Keratinocyte (primary cell): ENCODE data around the gene WNT3.

Experiments
- CTCF ChIP-seq, 3 experiments: IDR thresholded peaks in 1 of 3; conservative IDR thresholded peaks in 1 of 3; optimal IDR thresholded peaks in 1 of 3; 2 replicates in 2 of 3; 3 replicates in 1 of 3; pipeline versions ENCODE3 to v1.5.1; 2011; ENCODE audit warnings: low read length in 3 of 3, mild to moderate bottlenecking in 3 of 3, moderate library complexity in 2 of 3, control low read depth in 1 of 3, inconsistent platforms in 1 of 3; ENCODE audit not compliant: insufficient read depth in 2 of 3; ENCODE audit errors: extremely low read depth in 1 of 3
- EZH2 ChIP-seq: IDR thresholded peaks from one replicate; pipeline ENCODE4 v1.6.1; 2012; ENCODE audit warnings: inconsistent platforms, mild to moderate bottlenecking, low read length, moderate library complexity

- TF ChIP-seq CTCF (optimal IDR thresholded peaks at IDR 0.05 in 1 of 3, IDR thresholded peaks at IDR 0.05 in 1 of 3, conservative IDR thresholded peaks at IDR 0.05 in 1 of 3; ENCODE audit: extremely low read depth in 1 of 3, insufficient read depth in 2 of 3, low read length in 3 of 3) (no peak), EZH2 (no peak)
Measured at GRCh38 chr17:46796956-46797530, 21.4 kb downstream of the WNT3 start.
